ENCODE data around the gene WRAP73.

Gene WRAP73

GRCh38 chr1:3669971-3670431, 20.1 kb upstream of the WRAP73 start:
- Histone ChIP-seq H3K36me3 (replicated peaks; ENCODE audit: low read depth, low read length) (no peaks in the 10 kb centered on the region), H3K9ac (ENCODE audit: low read length) (no peak overlapping the region), H3K27ac (ENCODE audit: low read length) (no peak overlapping the region), H3K9me3 (ENCODE audit: insufficient read depth, low read length) (no peaks in the 10 kb centered on the region), H3K27me3 (ENCODE audit: low read depth, low read length) (peaks cover 40% of the 10 kb centered on the region), H2AFZ (ENCODE audit: low read depth, low read length) (no peak overlapping the region), H3K4me1 (ENCODE audit: low read length) (peaks cover 80% of the 10 kb centered on the region), H3K4me3 (ENCODE audit: low read length) (no peak overlapping the region), H3K79me2 (ENCODE audit: low read length) (no peaks in the 10 kb centered on the region), H4K20me1 (ENCODE audit: insufficient read depth, low read length) (no peaks in the 10 kb centered on the region), H3K4me2 (ENCODE audit: low read length) (no peak overlapping the region)
- no peak for TF ChIP-seq CTCF (IDR thresholded peaks at IDR 0.05; ENCODE audit: low read depth, low read length)
- TF ChIP-seq EZH2phosphoT487 (IDR thresholded peaks at IDR 0.05; ENCODE audit: low read depth): no peak

- Histone ChIP-seq H3K4me2 (ENCODE audit: low read length) (no peak overlapping the region), H3K27me3 (ENCODE audit: low read depth, low read length) (peaks cover 40% of the 10 kb centered on the region), H3K9ac (ENCODE audit: low read length) (no peak overlapping the region), H3K9me3 (ENCODE audit: insufficient read depth, low read length) (no peaks in the 10 kb centered on the region), H3K79me2 (ENCODE audit: low read length) (no peaks in the 10 kb centered on the region), H3K4me1 (ENCODE audit: low read length) (peaks cover 81% of the 10 kb centered on the region), H4K20me1 (ENCODE audit: insufficient read depth, low read length) (no peaks in the 10 kb centered on the region), H3K4me3 (ENCODE audit: low read length) (no peak overlapping the region), H2AFZ (ENCODE audit: low read depth, low read length) (no peak overlapping the region), H3K27ac (ENCODE audit: low read length) (no peak overlapping the region), H3K36me3 (replicated peaks; ENCODE audit: low read depth, low read length) (no peaks in the 10 kb centered on the region)
- TF ChIP-seq CTCF (IDR thresholded peaks at IDR 0.05; ENCODE audit: low read depth, low read length) (no peak), EZH2phosphoT487 (IDR thresholded peaks at IDR 0.05; ENCODE audit: low read depth) (no peak)
These were observed 19.5 kb upstream of the WRAP73 start for GRCh38 chr1:3669421-3669821.

GRCh38 chr1:3668585-3669300, 18.8 kb upstream of the WRAP73 start:
- no peaks in the 10 kb centered on the region for H4K20me1 ChIP-seq (ENCODE audit: insufficient read depth, low read length)
- TF ChIP-seq EZH2phosphoT487 (IDR thresholded peaks at IDR 0.05; ENCODE audit: low read depth) (no peak), CTCF (IDR thresholded peaks at IDR 0.05; ENCODE audit: low read depth, low read length) (no peak)
- no peaks in the 10 kb centered on the region for H3K36me3 ChIP-seq (replicated peaks; ENCODE audit: low read depth, low read length)
- H3K27me3 ChIP-seq (ENCODE audit: low read depth, low read length): peaks cover 40% of the 10 kb centered on the region
- H3K4me1 ChIP-seq (ENCODE audit: low read length): peaks cover 80% of the 10 kb centered on the region
- peak overlapping the region; percentile 14; the same call in 1 of the 2 replicates for H3K4me2 ChIP-seq (ENCODE audit: low read length)
- H2AFZ ChIP-seq (ENCODE audit: low read depth, low read length): no peak overlapping the region
- no peaks in the 10 kb centered on the region for H3K79me2 ChIP-seq (ENCODE audit: low read length)
- no peaks in the 10 kb centered on the region for H3K9me3 ChIP-seq (ENCODE audit: insufficient read depth, low read length)
- H3K9ac ChIP-seq (ENCODE audit: low read length): no peak overlapping the region
- no peak overlapping the region for H3K4me3 ChIP-seq (ENCODE audit: low read length)
- no peak overlapping the region for H3K27ac ChIP-seq (ENCODE audit: low read length)

- no peak for TF ChIP-seq CTCF (IDR thresholded peaks at IDR 0.05; ENCODE audit: low read depth, low read length)
- no peak for TF ChIP-seq EZH2phosphoT487 (IDR thresholded peaks at IDR 0.05; ENCODE audit: low read depth)
- Histone ChIP-seq H4K20me1 (ENCODE audit: insufficient read depth, low read length) (no peaks in the 10 kb centered on the region), H2AFZ (ENCODE audit: low read depth, low read length) (no peak overlapping the region), H3K27me3 (ENCODE audit: low read depth, low read length) (peaks cover 41% of the 10 kb centered on the region), H3K4me2 (ENCODE audit: low read length) (peak overlapping the region; percentile 0; the same call in 1 of the 2 replicates), H3K27ac (ENCODE audit: low read length) (no peak overlapping the region), H3K9me3 (ENCODE audit: insufficient read depth, low read length) (no peaks in the 10 kb centered on the region), H3K4me3 (ENCODE audit: low read length) (no peak overlapping the region), H3K36me3 (replicated peaks; ENCODE audit: low read depth, low read length) (no peaks in the 10 kb centered on the region), H3K4me1 (ENCODE audit: low read length) (peaks cover 74% of the 10 kb centered on the region), H3K79me2 (ENCODE audit: low read length) (no peaks in the 10 kb centered on the region), H3K9ac (ENCODE audit: low read length) (no peak overlapping the region)
These were observed 18.2 kb upstream of the WRAP73 start for GRCh38 chr1:3668148-3668547.

Measured in OCI-LY3 (cell line).